DOHH2 (cell line): ENCODE measurements around the gene TP53I3.
"Not testable (repeated sequence)": the region's sequence is repeated elsewhere in the genome, so short reads cannot be mapped to it uniquely, and the experiment has no call there.

ENCODE experiments used
- H3F3A ChIP-seq: fragments of 200-600 bp; sonication (generic), shearing (Covaris generic); 2 replicates; pipeline ENCODE4 v1.6.0; 2016; ENCODE audit warnings: antibody characterized with exemption, mild to moderate bottlenecking; ENCODE audit not compliant: control insufficient read depth, insufficient read depth
- H3K27ac ChIP-seq: fragments of 200-600 bp; sonication (generic); 2 replicates; pipeline ENCODE4 v1.5.1; 2014; ENCODE audit warnings: low read depth, mild to moderate bottlenecking, low read length, moderate library complexity
- H3K27me3 ChIP-seq: fragments of 200-600 bp; sonication (generic); 2 replicates; pipeline ENCODE4 v1.6.1; 2014; ENCODE audit warnings: mild to moderate bottlenecking, low read length, mixed read lengths; ENCODE audit not compliant: control insufficient read depth
- H3K36me3 ChIP-seq: fragments of 200-600 bp; sonication (generic); 2 replicates; pipeline ENCODE4 v1.6.1; 2014; ENCODE audit warnings: mild to moderate bottlenecking, low read length, moderate library complexity, mixed read lengths; ENCODE audit not compliant: control insufficient read depth
- H3K4me1 ChIP-seq: fragments of 200-600 bp; sonication (generic); 2 replicates; pipeline ENCODE4 v1.6.1; 2014; ENCODE audit warnings: mild to moderate bottlenecking, low read length, mixed read lengths; ENCODE audit not compliant: control insufficient read depth
- H3K4me2 ChIP-seq: fragments of 200-600 bp; sonication (generic); 2 replicates; pipeline ENCODE4 v1.6.0; 2014; ENCODE audit warnings: mild to moderate bottlenecking, low read length, moderate library complexity
- H3K4me3 ChIP-seq: fragments of 200-600 bp; sonication (generic); 2 replicates; pipeline ENCODE4 v1.5.1; 2014; ENCODE audit warnings: mild to moderate bottlenecking, low read length, mixed read lengths
- H3K79me2 ChIP-seq: fragments of 200-600 bp; sonication (generic); 2 replicates; pipeline ENCODE4 v1.6.1; 2014; ENCODE audit warnings: mild to moderate bottlenecking, low read length, mixed read lengths; ENCODE audit not compliant: control insufficient read depth
- H3K9me2 ChIP-seq: fragments of 200-600 bp; sonication (generic); replicated peaks from 2 replicates; pipeline ENCODE4 v1.6.1; 2014; ENCODE audit warnings: mild to moderate bottlenecking, low read length, mixed read lengths; ENCODE audit not compliant: control insufficient read depth
- H3K9me3 ChIP-seq: fragments of 200-600 bp; sonication (generic); 2 replicates; pipeline ENCODE4 v1.6.1; 2014; ENCODE audit warnings: antibody characterized with exemption, low read length, mixed read lengths; ENCODE audit not compliant: control insufficient read depth, insufficient read depth
- H4K20me1 ChIP-seq: fragments of 200-600 bp; sonication (generic); 2 replicates; pipeline ENCODE4 v1.6.0; 2014; ENCODE audit warnings: low read depth, mild to moderate bottlenecking, antibody characterized with exemption, low read length, moderate library complexity; ENCODE audit not compliant: control insufficient read depth, insufficient read depth
- EZH2phosphoT487 ChIP-seq: fragments of 200-600 bp; sonication (generic); IDR thresholded peaks from 2 replicates; pipeline ENCODE4 v1.6.1; 2017; ENCODE audit warnings: borderline replicate concordance, mild to moderate bottlenecking, antibody characterized with exemption, low read length, moderate library complexity, mixed read lengths
- TF ChIP-seq, protein P1 (sequence below): fragments of 200-600 bp; sonication (generic); IDR thresholded peaks from one replicate; pipeline ENCODE4 v1.5.1; 2014; ENCODE audit warnings: antibody characterized with exemption, mild to moderate bottlenecking, low read depth, low read length; ENCODE audit not compliant: poor library complexity, severe bottlenecking

TP53I3 gene

DNA sequence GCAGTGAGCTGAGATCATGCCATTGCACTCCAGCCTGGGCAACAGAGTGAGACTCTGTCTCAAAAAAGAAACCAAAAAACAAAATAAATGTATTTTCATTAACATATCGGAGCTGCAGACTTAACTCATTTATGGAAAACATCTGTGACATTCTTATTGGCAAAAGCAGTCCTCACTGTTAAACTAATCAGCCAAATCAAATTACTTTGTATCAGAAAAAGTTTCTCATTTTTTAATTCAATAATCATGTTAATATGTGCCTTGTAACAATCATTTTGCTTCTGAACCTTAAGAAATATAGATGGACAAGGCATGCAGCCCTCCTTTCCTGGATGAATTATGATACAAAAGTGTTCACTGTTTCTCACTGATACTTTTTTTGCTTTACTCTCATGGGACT, 18.0 kb upstream of the TP53I3 start:
- Histone ChIP-seq H4K20me1 (no peaks in the 10 kb centered on the region), H3F3A (no peaks in the 10 kb centered on the region), H3K27ac (no peak overlapping the region), H3K9me3 (0 out of 2 replicates have a peak, but pooled peaks cover 4% of the 10 kb centered on the region), H3K4me1 (peaks cover 22% of the 10 kb centered on the region), H3K4me2 (no peak overlapping the region), H3K79me2 (no peaks in the 10 kb centered on the region), H3K27me3 (no peaks in the 10 kb centered on the region), H3K36me3 (no peaks in the 10 kb centered on the region), H3K4me3 (no peak overlapping the region), H3K9me2 (no peaks in the 10 kb centered on the region)
- no peak for TF ChIP-seq EZH2phosphoT487
- TF ChIP-seq, protein P1, sequence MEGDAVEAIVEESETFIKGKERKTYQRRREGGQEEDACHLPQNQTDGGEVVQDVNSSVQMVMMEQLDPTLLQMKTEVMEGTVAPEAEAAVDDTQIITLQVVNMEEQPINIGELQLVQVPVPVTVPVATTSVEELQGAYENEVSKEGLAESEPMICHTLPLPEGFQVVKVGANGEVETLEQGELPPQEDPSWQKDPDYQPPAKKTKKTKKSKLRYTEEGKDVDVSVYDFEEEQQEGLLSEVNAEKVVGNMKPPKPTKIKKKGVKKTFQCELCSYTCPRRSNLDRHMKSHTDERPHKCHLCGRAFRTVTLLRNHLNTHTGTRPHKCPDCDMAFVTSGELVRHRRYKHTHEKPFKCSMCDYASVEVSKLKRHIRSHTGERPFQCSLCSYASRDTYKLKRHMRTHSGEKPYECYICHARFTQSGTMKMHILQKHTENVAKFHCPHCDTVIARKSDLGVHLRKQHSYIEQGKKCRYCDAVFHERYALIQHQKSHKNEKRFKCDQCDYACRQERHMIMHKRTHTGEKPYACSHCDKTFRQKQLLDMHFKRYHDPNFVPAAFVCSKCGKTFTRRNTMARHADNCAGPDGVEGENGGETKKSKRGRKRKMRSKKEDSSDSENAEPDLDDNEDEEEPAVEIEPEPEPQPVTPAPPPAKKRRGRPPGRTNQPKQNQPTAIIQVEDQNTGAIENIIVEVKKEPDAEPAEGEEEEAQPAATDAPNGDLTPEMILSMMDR = no peak

DNA sequence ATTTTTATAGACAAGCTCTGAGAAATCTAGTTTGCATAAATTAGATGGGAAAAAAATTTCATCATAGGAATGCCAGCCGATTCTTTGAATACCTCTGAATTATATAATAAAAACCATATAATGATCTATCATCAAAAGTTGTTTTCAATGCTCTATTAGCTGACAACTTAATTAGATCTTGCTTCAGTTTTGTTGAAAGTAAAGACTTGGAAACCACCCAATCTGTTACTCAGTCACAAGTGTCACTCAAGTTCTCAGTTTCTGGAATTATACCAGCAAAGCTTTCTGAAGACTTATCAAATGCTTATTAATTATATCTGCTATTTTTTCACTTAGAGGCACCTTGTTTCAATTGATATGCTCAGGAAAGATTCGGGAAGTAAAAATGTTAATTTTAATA, 17.4 kb upstream of the TP53I3 start:
- H4K20me1 ChIP-seq = no peaks in the 10 kb centered on the region
- no peak overlapping the region for H3K4me2 ChIP-seq
- peaks cover 22% of the 10 kb centered on the region for H3K4me1 ChIP-seq
- no peaks in the 10 kb centered on the region for H3K36me3 ChIP-seq
- no peaks in the 10 kb centered on the region for H3K9me2 ChIP-seq
- no peaks in the 10 kb centered on the region for H3F3A ChIP-seq
- H3K9me3 ChIP-seq = 0 out of 2 replicates have a peak, but pooled peaks cover 4% of the 10 kb centered on the region
- no peaks in the 10 kb centered on the region for H3K79me2 ChIP-seq
- no peaks in the 10 kb centered on the region for H3K27me3 ChIP-seq
- TF ChIP-seq, protein P1 = no peak
- no peak for TF ChIP-seq EZH2phosphoT487
- no peak overlapping the region for H3K4me3 ChIP-seq
- H3K27ac ChIP-seq = no peak overlapping the region

DNA sequence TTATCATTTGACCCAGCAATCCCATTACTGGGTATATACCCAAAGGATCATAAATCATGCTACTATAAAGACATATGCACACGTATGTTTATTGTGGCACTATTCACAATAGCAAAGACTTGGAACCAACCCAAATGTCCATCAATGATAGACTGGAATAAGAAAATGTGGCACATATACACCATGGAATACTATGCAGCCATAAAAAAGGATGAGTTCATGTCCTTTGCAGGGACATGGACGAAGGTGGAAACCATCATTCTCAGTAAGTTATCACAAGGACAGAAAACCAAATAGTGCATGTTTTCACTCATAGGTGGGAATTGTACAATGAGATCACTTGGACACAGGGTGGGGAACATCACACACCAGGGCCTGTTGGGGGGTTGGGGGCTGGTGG, 16.1 kb upstream of the TP53I3 start:
- H3F3A ChIP-seq, H3K36me3 ChIP-seq, H3K9me3 ChIP-seq, H3K27ac ChIP-seq, H3K79me2 ChIP-seq, H3K9me2 ChIP-seq, H3K27me3 ChIP-seq, H3K4me2 ChIP-seq, H3K4me3 ChIP-seq, H4K20me1 ChIP-seq: not testable (repeated sequence)
- H3K4me1 ChIP-seq = peaks cover 22% of the 10 kb centered on the region

DNA sequence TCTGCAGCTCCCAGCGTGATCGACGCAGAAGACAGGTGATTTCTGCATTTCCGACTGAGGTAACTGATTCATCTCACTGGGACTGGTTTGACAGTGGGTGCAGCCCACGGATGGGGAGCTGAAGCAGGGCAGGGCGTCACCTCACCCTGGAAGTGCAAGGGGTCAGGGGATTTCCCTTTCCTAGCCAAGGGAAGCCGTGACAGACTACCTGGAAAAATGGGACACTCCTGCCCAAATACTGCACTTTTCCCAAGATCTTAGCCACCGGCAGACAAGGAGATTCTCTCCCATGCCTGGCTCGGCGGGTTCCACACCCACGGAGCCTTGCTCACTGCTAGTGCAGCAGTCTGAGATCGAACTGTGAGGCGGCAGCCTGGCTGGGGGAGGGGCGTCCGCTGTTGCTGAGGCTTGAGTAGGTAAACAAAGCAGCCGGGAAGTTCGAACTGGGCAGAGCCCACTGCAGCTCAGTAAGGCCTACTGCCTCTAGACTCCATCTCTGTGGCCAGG, 10.6 kb upstream of the TP53I3 start:
- not testable (repeated sequence) for H3K27ac ChIP-seq, H3K4me1 ChIP-seq, H3F3A ChIP-seq, H3K36me3 ChIP-seq, H3K4me3 ChIP-seq, H3K4me2 ChIP-seq, H3K9me3 ChIP-seq, H3K27me3 ChIP-seq, H3K9me2 ChIP-seq, H4K20me1 ChIP-seq, H3K79me2 ChIP-seq

DNA sequence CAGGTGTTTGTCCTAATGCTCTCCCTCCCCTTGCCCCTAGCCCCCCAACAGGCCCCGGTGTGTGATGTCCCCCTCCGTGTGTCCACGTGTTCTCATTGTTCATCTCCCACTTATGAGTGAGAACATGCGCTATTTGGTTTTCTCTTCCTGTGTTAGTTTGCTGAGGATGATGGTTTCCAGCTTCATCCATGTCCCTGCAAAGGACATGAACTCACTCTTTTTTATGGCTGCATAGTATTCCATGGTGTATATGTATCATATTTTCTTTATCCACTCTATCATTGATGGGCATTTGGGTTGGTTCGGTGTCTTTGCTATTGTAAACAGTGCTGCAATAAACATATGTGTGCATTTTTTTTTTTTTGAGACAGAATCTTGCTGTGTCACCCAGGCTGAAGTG, 8.6 kb upstream of the TP53I3 start:
- not testable (repeated sequence) for H3K36me3 ChIP-seq, H3K4me3 ChIP-seq, H3K9me3 ChIP-seq, H3K27ac ChIP-seq, H3K79me2 ChIP-seq, H3F3A ChIP-seq, H3K27me3 ChIP-seq, H3K4me2 ChIP-seq, H4K20me1 ChIP-seq, H3K4me1 ChIP-seq, H3K9me2 ChIP-seq
